SK-N-SH treated with all-trans-retinoic acid at 6 μM for 48 hours (cell line): ENCODE results near the gene EIF4G2.

Source experiments
- CREB5 ChIP-seq: fragments of 250-450 bp; sonication (Bioruptor Pico); IDR thresholded peaks from 2 replicates; pipeline ENCODE4 v1.5.1; 2020; ENCODE audit warnings: low read depth, mild to moderate bottlenecking, moderate library complexity
- ESRRG ChIP-seq: fragments of 250-450 bp; sonication (Bioruptor Pico); IDR thresholded peaks from 2 replicates; pipeline ENCODE4 v1.6.1; 2021; ENCODE audit warnings: mild to moderate bottlenecking
- OSR1 ChIP-seq: fragments of 250-450 bp; sonication (Bioruptor Pico); IDR thresholded peaks from 2 replicates; pipeline ENCODE4 v1.8.0; 2022; ENCODE audit warnings: moderate library complexity, mild to moderate bottlenecking, inconsistent platforms
- RARB ChIP-seq: fragments of 250-450 bp; sonication (Bioruptor Pico); IDR thresholded peaks from 2 replicates; pipeline ENCODE4 v1.8.0; 2021; ENCODE audit warnings: mild to moderate bottlenecking, moderate library complexity
- TCF4 ChIP-seq: fragments of 250-450 bp; sonication (Bioruptor Pico); IDR thresholded peaks from 2 replicates; pipeline ENCODE4 v1.8.0; 2021; ENCODE audit warnings: mild to moderate bottlenecking, moderate library complexity, borderline replicate concordance
- ZNF565 ChIP-seq: fragments of 450-650 bp; formaldehyde crosslinking; conservative IDR thresholded peaks from 2 replicates; pipeline ENCODE4 v1.5.0; 2020; ENCODE audit warnings: low read depth, mild to moderate bottlenecking, moderate library complexity
- ZNF70 ChIP-seq: fragments of 450-650 bp; formaldehyde crosslinking; IDR thresholded peaks from 2 replicates; pipeline ENCODE4 v1.5.0; 2020; ENCODE audit warnings: mild to moderate bottlenecking, moderate library complexity

- TF ChIP-seq RARB (CRISPR knock-in tag) (no peak), OSR1 (no peak), ESRRG (CRISPR knock-in tag) (no peak), TCF4 (no peak), CREB5 (CRISPR knock-in tag) (no peak), ZNF70 (no peak), ZNF565 (CRISPR knock-in tag) (no peak)
Measured at GRCh38 chr11:10793470-10794255, 15.1 kb downstream of the EIF4G2 start.
